ENCODE results near the gene MDGA2. TPM values are rescaled to one million over a fixed set of nuclear protein-coding genes. Genes with fewer than 3 reads are reported as not detected.

The MDGA2 gene
- total RNA-seq, 1 donor from 2014 or later, result 8.1 TPM

- DNase-seq (ENCODE audit: low spot score), result no peak
- Mint-ChIP-seq H3K4me1 (ENCODE audit: unreplicated experiment) (peaks cover 2% of the 10 kb centered on the region), H3K36me3 (ENCODE audit: low read depth, unreplicated experiment) (no peaks in the 10 kb centered on the region), H3K27ac (ENCODE audit: unreplicated experiment) (no peak overlapping the region), H3K9me3 (ENCODE audit: unreplicated experiment) (no peaks in the 10 kb centered on the region), H3K27me3 (ENCODE audit: unreplicated experiment) (no peaks in the 10 kb centered on the region), H3K4me3 (ENCODE audit: unreplicated experiment) (no peak overlapping the region)
- TF ChIP-seq CTCF (IDR thresholded peaks at IDR 0.05; ENCODE audit: unreplicated experiment), result no peak
These were observed 236.7 kb downstream of the MDGA2 start for GRCh38 chr14:47438650-47439140.

- DNase-seq (ENCODE audit: low spot score), result no peak
- H3K4me1 Mint-ChIP-seq (ENCODE audit: unreplicated experiment), result no peaks in the 10 kb centered on the region
- H3K9me3 Mint-ChIP-seq (ENCODE audit: unreplicated experiment), result no peaks in the 10 kb centered on the region
- TF ChIP-seq CTCF (IDR thresholded peaks at IDR 0.05; ENCODE audit: unreplicated experiment), result no peak
- no peaks in the 10 kb centered on the region for H3K27me3 Mint-ChIP-seq (ENCODE audit: unreplicated experiment)
- H3K27ac Mint-ChIP-seq (ENCODE audit: unreplicated experiment), result no peak overlapping the region
- H3K36me3 Mint-ChIP-seq (ENCODE audit: low read depth, unreplicated experiment), result no peaks in the 10 kb centered on the region
- no peak overlapping the region for H3K4me3 Mint-ChIP-seq (ENCODE audit: unreplicated experiment)
These were observed 240.0 kb downstream of the MDGA2 start for GRCh38 chr14:47435331-47435965.

- H3K4me1 Mint-ChIP-seq (ENCODE audit: unreplicated experiment), result peaks cover 4% of the 10 kb centered on the region
- H3K27ac Mint-ChIP-seq (ENCODE audit: unreplicated experiment), result no peak overlapping the region
- no peak overlapping the region for H3K4me3 Mint-ChIP-seq (ENCODE audit: unreplicated experiment)
- no peak for TF ChIP-seq CTCF (IDR thresholded peaks at IDR 0.05; ENCODE audit: unreplicated experiment)
- no peaks in the 10 kb centered on the region for H3K36me3 Mint-ChIP-seq (ENCODE audit: low read depth, unreplicated experiment)
- DNase-seq (ENCODE audit: low spot score), result no peak
- H3K27me3 Mint-ChIP-seq (ENCODE audit: unreplicated experiment), result no peaks in the 10 kb centered on the region
- no peaks in the 10 kb centered on the region for H3K9me3 Mint-ChIP-seq (ENCODE audit: unreplicated experiment)
These were observed 247.8 kb downstream of the MDGA2 start for GRCh38 chr14:47427629-47428028.

GRCh38 chr14:47425302-47425701 lies 250.1 kb downstream of the MDGA2 start:
- Mint-ChIP-seq H3K4me1 (ENCODE audit: unreplicated experiment) (peaks cover 4% of the 10 kb centered on the region), H3K36me3 (ENCODE audit: low read depth, unreplicated experiment) (no peaks in the 10 kb centered on the region), H3K27me3 (ENCODE audit: unreplicated experiment) (no peaks in the 10 kb centered on the region), H3K27ac (ENCODE audit: unreplicated experiment) (no peak overlapping the region), H3K9me3 (ENCODE audit: unreplicated experiment) (no peaks in the 10 kb centered on the region), H3K4me3 (ENCODE audit: unreplicated experiment) (no peak overlapping the region)
- no peak for DNase-seq (ENCODE audit: low spot score)
- no peak for TF ChIP-seq CTCF (IDR thresholded peaks at IDR 0.05; ENCODE audit: unreplicated experiment)

GRCh38 chr14:47422191-47422590 lies 253.2 kb downstream of the MDGA2 start:
- TF ChIP-seq CTCF (IDR thresholded peaks at IDR 0.05; ENCODE audit: unreplicated experiment), result no peak
- DNase-seq (ENCODE audit: low spot score), result no peak
- Mint-ChIP-seq H3K27me3 (ENCODE audit: unreplicated experiment) (peaks cover 1% of the 10 kb centered on the region), H3K9me3 (ENCODE audit: unreplicated experiment) (no peaks in the 10 kb centered on the region), H3K4me3 (ENCODE audit: unreplicated experiment) (no peak overlapping the region), H3K4me1 (ENCODE audit: unreplicated experiment) (peaks cover 4% of the 10 kb centered on the region), H3K36me3 (ENCODE audit: low read depth, unreplicated experiment) (no peaks in the 10 kb centered on the region), H3K27ac (ENCODE audit: unreplicated experiment) (no peak overlapping the region)

All from endothelial cell (in vitro differentiated cells).